Neural crest cell (in vitro differentiated cells): ENCODE data around the gene FOXE1. TPM values are rescaled to one million over a fixed set of nuclear protein-coding genes. Genes with fewer than 3 reads are reported as not detected.

Experiments used
- DNase-seq: peaks from one replicate; pipeline ENCODE4 v3.0.0; 2021; ENCODE audit warnings: low read depth, mixed read lengths, low spot score
- H3K27ac Mint-ChIP-seq: one replicate; pipeline ENCODE4 v1.8.0; 2021; ENCODE audit warnings: mild to moderate bottlenecking, mixed read lengths; ENCODE audit not compliant: unreplicated experiment
- H3K27me3 Mint-ChIP-seq: 2 replicates; pipeline ENCODE4 v1.8.0; 2021; ENCODE audit warnings: low read depth, mild to moderate bottlenecking, mixed read lengths
- H3K36me3 Mint-ChIP-seq: 2 replicates; pipeline ENCODE4 v1.8.0; 2021; ENCODE audit warnings: low read depth, mild to moderate bottlenecking, mixed read lengths
- H3K4me1 Mint-ChIP-seq: 2 replicates; pipeline ENCODE4 v1.8.0; 2021; ENCODE audit warnings: mixed read lengths
- H3K4me3 Mint-ChIP-seq: one replicate; pipeline ENCODE4 v1.8.0; 2021; ENCODE audit warnings: mild to moderate bottlenecking, mixed read lengths
- H3K9me3 Mint-ChIP-seq: 2 replicates; pipeline ENCODE4 v1.8.0; 2021; ENCODE audit warnings: mixed read lengths
- CTCF ChIP-seq: fragments of 200-600 bp; sonication (generic); conservative IDR thresholded peaks from 2 replicates; pipeline ENCODE4 v1.5.0; 2021; ENCODE audit warnings: antibody characterized with exemption, mild to moderate bottlenecking
- total RNA-seq: library from RNA; stranded (reverse); gene quantifications from 2 replicates; pipeline ENCODE4 v1.2.1, GENCODE V29; 2021

Gene FOXE1
- total RNA-seq, 1 donor from 2014 or later: not detected

DNA sequence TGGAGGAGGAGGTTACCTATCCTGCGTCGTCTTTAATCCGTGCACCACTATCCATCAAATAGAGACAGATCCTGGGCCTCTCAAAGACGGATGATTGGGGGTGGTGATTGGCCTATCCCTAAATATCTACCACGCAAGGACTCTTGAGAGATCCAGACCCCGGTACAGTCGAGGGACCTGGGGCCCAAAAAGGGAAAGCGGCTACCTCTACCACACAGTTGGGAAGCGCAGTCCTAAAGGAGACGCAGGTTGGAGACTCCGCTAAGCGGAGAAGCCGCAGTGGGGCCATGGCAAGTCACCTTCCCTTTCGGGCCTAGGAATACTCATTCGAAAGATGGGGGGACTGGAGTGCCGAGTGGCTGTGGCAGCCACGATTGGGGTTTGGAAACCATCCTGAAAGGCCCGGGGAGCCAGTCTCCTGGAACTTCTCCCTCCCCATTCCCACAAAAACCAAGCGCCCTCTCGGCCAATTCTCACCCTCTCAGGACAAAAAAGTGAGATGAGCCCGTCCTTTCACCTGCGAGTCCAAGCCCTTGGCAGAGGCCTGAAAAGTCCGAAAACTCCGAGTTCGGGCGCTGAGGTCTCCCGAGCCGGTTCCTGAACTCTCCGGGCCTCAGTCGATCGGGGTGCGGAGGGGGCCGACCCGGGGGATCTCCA lies 499 bp upstream of the FOXE1 start:
- no peak for TF ChIP-seq CTCF

GRCh38 chr9:97853844-97854695 lies 1.0 kb downstream of the FOXE1 start:
- H3K9me3 Mint-ChIP-seq: no peaks in the 10 kb centered on the region
- TF ChIP-seq CTCF: peak; percentile 58
- peak overlapping the region; percentile 87 for H3K4me3 Mint-ChIP-seq
- H3K27me3 Mint-ChIP-seq: peaks cover 92% of the 10 kb centered on the region
- no peak overlapping the region for H3K27ac Mint-ChIP-seq
- H3K4me1 Mint-ChIP-seq: peaks cover 8% of the 10 kb centered on the region
- H3K36me3 Mint-ChIP-seq: peaks cover 3% of the 10 kb centered on the region
- no peak for DNase-seq

More for the DNA sequence above, 499 bp upstream of the FOXE1 start:
- no peak for DNase-seq
- H3K27ac Mint-ChIP-seq: no peak overlapping the region
- no peaks in the 10 kb centered on the region for H3K9me3 Mint-ChIP-seq
- H3K36me3 Mint-ChIP-seq: peaks cover 3% of the 10 kb centered on the region
- peaks cover 92% of the 10 kb centered on the region for H3K27me3 Mint-ChIP-seq
- H3K4me3 Mint-ChIP-seq: peak overlapping the region; percentile 54
- H3K4me1 Mint-ChIP-seq: peaks cover 8% of the 10 kb centered on the region

DNA sequence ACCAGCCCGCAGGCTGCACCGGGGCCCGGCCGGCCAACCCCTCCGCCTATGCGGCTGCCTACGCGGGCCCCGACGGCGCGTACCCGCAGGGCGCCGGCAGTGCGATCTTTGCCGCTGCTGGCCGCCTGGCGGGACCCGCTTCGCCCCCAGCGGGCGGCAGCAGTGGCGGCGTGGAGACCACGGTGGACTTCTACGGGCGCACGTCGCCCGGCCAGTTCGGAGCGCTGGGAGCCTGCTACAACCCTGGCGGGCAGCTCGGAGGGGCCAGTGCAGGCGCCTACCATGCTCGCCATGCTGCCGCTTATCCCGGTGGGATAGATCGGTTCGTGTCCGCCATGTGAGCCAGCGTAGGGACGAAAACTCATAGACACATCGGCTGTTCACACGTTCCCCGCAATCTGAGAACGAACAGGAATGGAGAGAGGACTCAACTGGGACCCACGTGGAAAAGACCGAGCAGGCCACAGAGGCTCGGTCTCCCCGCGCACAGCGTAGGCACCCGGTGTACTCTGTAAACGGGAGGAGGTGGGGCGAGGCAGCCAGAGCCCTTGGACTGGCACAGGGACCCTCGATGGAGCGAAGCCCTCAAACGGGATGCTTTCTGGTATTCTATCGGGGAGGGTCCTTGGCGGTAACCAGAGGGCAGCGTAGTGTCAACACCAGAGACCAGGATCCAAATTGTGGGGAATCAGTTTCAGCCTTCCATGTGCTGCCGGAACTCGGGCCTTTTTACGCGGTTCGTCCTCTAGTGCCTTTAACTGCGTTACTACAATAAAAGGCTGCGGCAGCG lies 1.9 kb downstream of the FOXE1 start:
- no peaks in the 10 kb centered on the region for H3K9me3 Mint-ChIP-seq
- DNase-seq: no peak
- no peak overlapping the region for H3K27ac Mint-ChIP-seq
- no peak for TF ChIP-seq CTCF
- peaks cover 92% of the 10 kb centered on the region for H3K27me3 Mint-ChIP-seq
- H3K36me3 Mint-ChIP-seq: peaks cover 3% of the 10 kb centered on the region
- H3K4me3 Mint-ChIP-seq: peak overlapping the region; percentile 70
- peaks cover 8% of the 10 kb centered on the region for H3K4me1 Mint-ChIP-seq

DNA sequence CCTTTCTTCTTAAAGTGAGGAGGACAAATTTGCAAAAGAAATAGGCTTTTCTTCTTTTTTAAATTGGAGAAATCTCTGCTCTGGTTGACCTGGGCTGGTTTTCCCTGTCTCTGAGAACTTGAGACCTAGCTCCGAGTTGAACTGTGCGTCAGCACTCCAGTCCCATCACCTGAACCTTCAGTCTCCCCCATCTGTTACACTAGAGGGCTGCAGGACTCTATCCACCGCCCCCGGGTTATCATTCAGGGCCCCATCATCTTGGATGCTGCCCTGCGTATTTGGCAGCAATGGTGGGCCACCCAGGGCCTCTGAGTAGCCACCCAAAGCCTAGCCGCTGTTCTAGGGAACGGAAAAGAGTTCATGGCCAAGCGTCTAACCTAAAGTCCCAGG lies 2.5 kb downstream of the FOXE1 start:
- Mint-ChIP-seq H3K9me3 (no peaks in the 10 kb centered on the region), H3K4me3 (peak overlapping the region; percentile 70), H3K36me3 (peaks cover 3% of the 10 kb centered on the region), H3K27me3 (peaks cover 92% of the 10 kb centered on the region), H3K27ac (no peak overlapping the region), H3K4me1 (peaks cover 8% of the 10 kb centered on the region)
- no peak for DNase-seq
- TF ChIP-seq CTCF: no peak

DNA sequence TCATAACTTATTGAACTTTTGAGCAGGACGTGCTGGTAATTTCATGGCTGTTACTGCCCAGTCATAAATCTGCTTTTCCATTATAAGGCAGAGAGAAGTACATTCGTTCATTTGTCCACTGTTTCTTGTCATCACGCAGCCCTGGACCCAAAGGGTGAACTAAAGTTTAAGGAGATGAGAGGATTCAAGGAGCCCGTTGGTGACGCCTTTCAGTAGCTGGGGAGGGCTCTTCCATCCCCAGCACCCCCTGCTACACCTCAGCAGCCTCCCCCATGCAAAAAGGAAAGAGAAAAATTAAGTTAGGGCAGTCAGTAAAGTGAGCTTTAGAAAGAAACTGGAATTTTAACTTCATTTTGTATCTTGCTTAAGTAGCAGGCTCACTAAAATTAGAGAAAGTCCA lies 2.9 kb downstream of the FOXE1 start:
- Mint-ChIP-seq H3K9me3 (no peaks in the 10 kb centered on the region), H3K4me1 (peaks cover 8% of the 10 kb centered on the region), H3K4me3 (peak overlapping the region; percentile 70), H3K27ac (no peak overlapping the region), H3K27me3 (peaks cover 92% of the 10 kb centered on the region), H3K36me3 (peaks cover 3% of the 10 kb centered on the region)
- no peak for DNase-seq
- no peak for TF ChIP-seq CTCF
